Caco-2 (cell line): ENCODE results near the gene MAST2. TPM values are rescaled to one million over a fixed set of nuclear protein-coding genes. Genes with fewer than 3 reads are reported as not detected.

Experiments used
- BruUV-seq: library from RNA; stranded (reverse); fragments of 400-500 nt; replicated peaks from 2 replicates; lab custom pipeline; 2021; lab: Mats Ljungman, UMichigan
- CTCF ChIA-PET: fragments of 300-600 bp; sonication (Branson Sonifier 250); formaldehyde crosslinking; loops from one replicate; lab custom pipeline; 2022; ENCODE audit warnings: antibody characterized with exemption; lab: Charles Lee
- POLR2A ChIA-PET: fragments of 300-600 bp; sonication (Branson Sonifier 250); formaldehyde crosslinking; loops from one replicate; lab custom pipeline; 2022; ENCODE audit warnings: antibody characterized with exemption; lab: Charles Lee
- DNase-seq, 2 experiments: peaks; one replicate each; pipeline versions ENCODE4 v3.0.0 to v3.0.0-alpha.2; 2020 to 2022
- H3K27me3 ChIP-seq: replicated peaks from 2 replicates; pipeline ENCODE4 v1.6.0; 2011; ENCODE audit warnings: low read length; ENCODE audit not compliant: control insufficient read depth, insufficient read depth
- H3K36me3 ChIP-seq: 2 replicates; pipeline ENCODE4 v1.5.1; 2011; ENCODE audit warnings: low read length; ENCODE audit not compliant: control insufficient read depth, insufficient read depth
- H3K4me1 ChIP-seq: fragments of 250-450 bp; sonication (Bioruptor Pico); 2 replicates; pipeline ENCODE4 v1.5.1; 2020; ENCODE audit warnings: mild to moderate bottlenecking
- H3K4me3 ChIP-seq: 2 replicates; pipeline ENCODE4 v1.5.1; 2011; ENCODE audit warnings: low read depth, mild to moderate bottlenecking, control low read depth, low read length
- H3K9me3 ChIP-seq: fragments of 250-450 bp; sonication (Bioruptor Pico); 2 replicates; pipeline ENCODE4 v1.5.1; 2020; ENCODE audit warnings: mild to moderate bottlenecking, moderate library complexity
- H3K27ac Mint-ChIP-seq: one replicate; pipeline ENCODE4 v1.8.0; 2022; ENCODE audit warnings: mixed read lengths; ENCODE audit not compliant: unreplicated experiment
- H3K27me3 Mint-ChIP-seq: one replicate; pipeline ENCODE4 v1.8.0; 2022; ENCODE audit warnings: mixed read lengths; ENCODE audit not compliant: insufficient read depth, unreplicated experiment
- H3K36me3 Mint-ChIP-seq: one replicate; pipeline ENCODE4 v1.8.0; 2022; ENCODE audit warnings: mild to moderate bottlenecking, mixed read lengths; ENCODE audit not compliant: insufficient read depth, unreplicated experiment
- H3K4me1 Mint-ChIP-seq: one replicate; pipeline ENCODE4 v1.8.0; 2022; ENCODE audit warnings: low read depth, mixed read lengths; ENCODE audit not compliant: unreplicated experiment
- H3K4me3 Mint-ChIP-seq: one replicate; pipeline ENCODE4 v1.8.0; 2022; ENCODE audit warnings: mild to moderate bottlenecking, moderate library complexity, mixed read lengths; ENCODE audit not compliant: unreplicated experiment
- H3K9me3 Mint-ChIP-seq: one replicate; pipeline ENCODE4 v1.8.0; 2022; ENCODE audit warnings: mixed read lengths; ENCODE audit not compliant: unreplicated experiment
- intact Hi-C: fragments of 100-400 bp; cut with micrococcal nuclease; formaldehyde crosslinking; loops from one replicate; pipeline ENCODE4 v1.10.0; 2022; ENCODE audit not compliant: unreplicated experiment
- total RNA-seq: library from RNA; stranded (reverse); gene quantifications from 2 replicates; pipeline ENCODE4 v1.2.3, GENCODE V29; 2022
- TF ChIP-seq, protein P1 (sequence below), 2 experiments: fragments of 200-600 bp in 1 of 2; IDR thresholded peaks; 1 replicate in 1 of 2; 2 replicates in 1 of 2; pipeline versions ENCODE4 v1.5.1 to v1.8.0; 2011 to 2022; ENCODE audit warnings: antibody characterized with exemption in 1 of 2, control low read depth in 1 of 2, inconsistent platforms in 1 of 2, low read depth in 1 of 2, low read length in 1 of 2, mild to moderate bottlenecking in 1 of 2, moderate library complexity in 1 of 2; ENCODE audit not compliant: insufficient read depth in 1 of 2, severe bottlenecking in 1 of 2, unreplicated experiment in 1 of 2

MAST2 gene
- total RNA-seq, 1 experiment from 2014 or later = 43.3 TPM

DNA sequence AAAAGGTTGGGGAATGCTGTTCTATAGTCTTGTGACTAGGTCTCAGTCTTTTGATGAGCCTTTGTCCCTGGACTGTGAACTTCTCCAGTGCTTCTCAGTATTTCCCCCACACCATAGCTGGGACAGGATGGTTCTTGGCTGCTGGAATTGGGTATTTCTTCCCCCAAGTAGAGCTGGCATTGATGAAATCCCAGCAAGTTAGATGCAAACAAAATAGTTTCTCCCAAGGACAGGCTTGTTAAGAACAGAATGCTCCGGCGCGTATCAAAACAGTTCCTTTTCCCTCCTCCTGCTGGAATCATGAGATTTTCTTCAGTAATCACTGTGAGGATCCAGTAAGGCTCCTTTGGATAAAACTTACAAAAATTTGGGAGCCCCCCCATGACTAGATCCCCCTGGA is 166.5 kb downstream of the MAST2 start:
- H3K4me3 Mint-ChIP-seq = no peak overlapping the region
- no peaks in the 10 kb centered on the region for H3K9me3 Mint-ChIP-seq
- H3K27me3 Mint-ChIP-seq = no peaks in the 10 kb centered on the region
- H3K9me3 ChIP-seq = no peaks in the 10 kb centered on the region
- H3K27me3 ChIP-seq = no peaks in the 10 kb centered on the region
- no TSS peak for BruUV-seq
- no peak overlapping the region for H3K4me3 ChIP-seq
- intact Hi-C loops = no loop called here
- H3K27ac Mint-ChIP-seq = no peak overlapping the region
- H3K4me1 ChIP-seq = peaks cover 35% of the 10 kb centered on the region
- TF ChIP-seq, protein P1, sequence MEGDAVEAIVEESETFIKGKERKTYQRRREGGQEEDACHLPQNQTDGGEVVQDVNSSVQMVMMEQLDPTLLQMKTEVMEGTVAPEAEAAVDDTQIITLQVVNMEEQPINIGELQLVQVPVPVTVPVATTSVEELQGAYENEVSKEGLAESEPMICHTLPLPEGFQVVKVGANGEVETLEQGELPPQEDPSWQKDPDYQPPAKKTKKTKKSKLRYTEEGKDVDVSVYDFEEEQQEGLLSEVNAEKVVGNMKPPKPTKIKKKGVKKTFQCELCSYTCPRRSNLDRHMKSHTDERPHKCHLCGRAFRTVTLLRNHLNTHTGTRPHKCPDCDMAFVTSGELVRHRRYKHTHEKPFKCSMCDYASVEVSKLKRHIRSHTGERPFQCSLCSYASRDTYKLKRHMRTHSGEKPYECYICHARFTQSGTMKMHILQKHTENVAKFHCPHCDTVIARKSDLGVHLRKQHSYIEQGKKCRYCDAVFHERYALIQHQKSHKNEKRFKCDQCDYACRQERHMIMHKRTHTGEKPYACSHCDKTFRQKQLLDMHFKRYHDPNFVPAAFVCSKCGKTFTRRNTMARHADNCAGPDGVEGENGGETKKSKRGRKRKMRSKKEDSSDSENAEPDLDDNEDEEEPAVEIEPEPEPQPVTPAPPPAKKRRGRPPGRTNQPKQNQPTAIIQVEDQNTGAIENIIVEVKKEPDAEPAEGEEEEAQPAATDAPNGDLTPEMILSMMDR (IDR thresholded peaks at IDR 0.05; ENCODE audit: insufficient read depth in 1 of 2, low read depth in 1 of 2, low read length in 1 of 2, severe bottlenecking in 1 of 2, unreplicated experiment in 1 of 2) = no peak
- no peaks in the 10 kb centered on the region for H3K36me3 ChIP-seq
- DNase-seq = no peak
- ChIA-PET CTCF (no interaction called here), POLR2A (no interaction called here)
- peaks cover 11% of the 10 kb centered on the region for H3K4me1 Mint-ChIP-seq
- peaks cover 5% of the 10 kb centered on the region for H3K36me3 Mint-ChIP-seq

DNA sequence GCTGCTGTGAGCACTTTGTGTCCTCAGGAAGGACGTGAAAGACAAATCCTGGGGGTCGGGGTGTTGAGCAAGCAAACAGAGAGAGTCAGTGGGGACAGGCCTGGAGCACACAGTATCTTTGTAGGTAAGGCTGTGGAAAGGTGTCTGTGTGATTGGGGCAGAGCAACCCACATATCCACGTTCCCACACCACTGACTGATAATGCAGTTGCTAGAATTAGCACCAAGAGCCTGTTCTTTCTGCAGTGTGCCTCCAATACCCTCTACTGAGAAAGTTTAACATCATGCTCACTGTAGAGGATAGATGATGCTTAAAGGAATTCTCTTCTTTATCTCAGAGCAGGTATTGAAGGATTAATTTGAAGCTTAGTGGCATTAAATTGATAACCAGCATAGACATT is 167.9 kb downstream of the MAST2 start:
- H3K9me3 Mint-ChIP-seq = no peaks in the 10 kb centered on the region
- no peaks in the 10 kb centered on the region for H3K27me3 ChIP-seq
- peaks cover 5% of the 10 kb centered on the region for H3K36me3 Mint-ChIP-seq
- ChIA-PET CTCF (no interaction called here), POLR2A (no interaction called here)
- no peak for DNase-seq
- no peaks in the 10 kb centered on the region for H3K27me3 Mint-ChIP-seq
- H3K4me1 ChIP-seq = peaks cover 35% of the 10 kb centered on the region
- H3K27ac Mint-ChIP-seq = no peak overlapping the region
- H3K4me3 ChIP-seq = no peak overlapping the region
- TF ChIP-seq, protein P1 (IDR thresholded peaks at IDR 0.05; ENCODE audit: insufficient read depth in 1 of 2, low read depth in 1 of 2, low read length in 1 of 2, severe bottlenecking in 1 of 2, unreplicated experiment in 1 of 2) = no peak
- BruUV-seq = no TSS peak
- H3K36me3 ChIP-seq = no peaks in the 10 kb centered on the region
- intact Hi-C loops = no loop called here
- no peaks in the 10 kb centered on the region for H3K9me3 ChIP-seq
- H3K4me1 Mint-ChIP-seq = peaks cover 11% of the 10 kb centered on the region
- no peak overlapping the region for H3K4me3 Mint-ChIP-seq

DNA sequence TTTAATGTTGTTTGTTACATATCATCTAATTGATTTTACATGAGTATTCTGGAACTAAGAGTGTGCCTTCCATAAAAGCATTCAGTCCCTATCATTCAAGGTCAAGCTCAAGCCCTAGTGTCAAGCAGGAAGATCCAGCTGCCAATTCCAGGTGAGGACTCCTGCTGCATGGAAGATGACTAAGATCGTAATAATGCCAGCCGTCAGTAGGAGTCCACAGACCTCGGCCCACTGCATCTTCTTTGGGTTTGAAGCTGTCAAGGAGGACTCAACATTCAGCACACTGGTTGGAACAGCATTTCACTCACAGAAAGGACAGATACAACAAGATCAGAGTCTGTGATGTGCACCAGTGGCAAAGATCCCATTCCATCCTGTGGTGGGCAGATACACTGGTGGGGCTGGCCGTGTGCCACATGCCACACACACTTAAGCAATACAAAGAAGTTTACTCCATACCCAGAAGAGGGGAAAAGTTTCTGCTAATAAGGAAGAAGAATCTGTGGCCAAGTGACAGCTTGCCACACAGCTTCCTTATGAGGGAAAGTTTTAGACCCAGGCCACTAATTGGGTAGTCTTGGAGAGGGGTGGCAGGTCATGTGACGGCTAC is 168.6 kb downstream of the MAST2 start:
- Histone ChIP-seq H3K4me3 (no peak overlapping the region), H3K4me1 (peaks cover 35% of the 10 kb centered on the region), H3K9me3 (no peaks in the 10 kb centered on the region), H3K36me3 (no peaks in the 10 kb centered on the region), H3K27me3 (no peaks in the 10 kb centered on the region)
- TF ChIP-seq, protein P1 (IDR thresholded peaks at IDR 0.05; ENCODE audit: insufficient read depth in 1 of 2, low read depth in 1 of 2, low read length in 1 of 2, severe bottlenecking in 1 of 2, unreplicated experiment in 1 of 2) = no peak
- Mint-ChIP-seq H3K4me3 (no peak overlapping the region), H3K9me3 (no peaks in the 10 kb centered on the region), H3K36me3 (peaks cover 10% of the 10 kb centered on the region), H3K4me1 (peaks cover 11% of the 10 kb centered on the region), H3K27me3 (no peaks in the 10 kb centered on the region), H3K27ac (no peak overlapping the region)
- no TSS peak for BruUV-seq
- CTCF ChIA-PET = no interaction called here
- DNase-seq = no peak
- intact Hi-C loops = no loop called here
- POLR2A ChIA-PET = no interaction called here
